C4-2B (cell line): ENCODE results near the gene RNF130.

Source experiments
- H3K27ac ChIP-seq: fragments of 450-650 bp; 2 replicates; pipeline ENCODE4 v1.5.1; 2017
- CTCF ChIP-seq: fragments of 450-650 bp; conservative IDR thresholded peaks from 2 replicates; pipeline ENCODE4 v1.5.1; 2017; ENCODE audit warnings: mild to moderate bottlenecking
- ZFX ChIP-seq: fragments of 450-650 bp; IDR thresholded peaks from 2 replicates; pipeline ENCODE4 v1.6.1; 2017

RNF130 gene

DNA sequence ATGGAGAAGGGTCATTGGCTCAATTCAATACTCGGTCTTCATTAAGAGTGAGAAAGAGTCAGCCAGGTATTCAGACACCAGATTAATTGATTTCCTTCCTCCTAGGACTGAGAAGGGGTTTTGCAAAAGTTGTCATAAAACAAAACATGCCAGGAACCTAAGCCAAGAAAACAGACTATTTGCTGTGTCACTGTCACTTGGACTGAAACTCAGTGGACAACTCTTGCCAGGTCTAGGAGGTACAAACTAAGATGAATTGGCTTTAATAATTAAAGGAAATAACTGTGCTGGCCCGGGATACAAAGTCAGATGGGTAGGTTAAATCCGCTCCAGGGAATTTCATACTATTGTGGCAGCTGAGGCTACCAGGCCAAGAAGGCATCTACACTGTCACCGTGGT lies 92.8 kb downstream of the RNF130 start:
- no peak for TF ChIP-seq CTCF

DNA sequence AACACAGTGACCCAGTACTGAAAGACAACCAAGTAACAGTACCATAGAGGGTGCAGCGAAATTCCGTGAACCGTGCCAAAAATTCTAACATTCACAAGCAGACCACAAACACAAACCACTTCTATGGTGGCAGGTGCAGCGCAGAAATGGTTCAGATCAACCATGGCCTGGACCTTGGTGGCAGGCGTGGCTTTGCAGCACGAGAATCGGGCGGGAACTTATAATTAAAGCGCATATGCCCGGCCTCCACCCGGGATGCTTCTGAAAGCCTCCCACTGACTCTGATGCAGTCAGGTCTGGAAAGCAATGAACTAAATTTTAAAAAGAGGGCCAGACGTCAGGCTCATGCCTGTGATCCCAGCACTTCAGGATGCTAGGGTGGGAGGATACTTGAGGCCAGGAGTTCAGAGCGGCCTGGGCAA lies 95.8 kb downstream of the RNF130 start:
- TF ChIP-seq ZFX (no peak), CTCF (no peak)

More for the DNA sequence above, 92.8 kb downstream of the RNF130 start:
- H3K27ac ChIP-seq, result peak overlapping the region; percentile 43; the same call in 1 of the 2 replicates

DNA sequence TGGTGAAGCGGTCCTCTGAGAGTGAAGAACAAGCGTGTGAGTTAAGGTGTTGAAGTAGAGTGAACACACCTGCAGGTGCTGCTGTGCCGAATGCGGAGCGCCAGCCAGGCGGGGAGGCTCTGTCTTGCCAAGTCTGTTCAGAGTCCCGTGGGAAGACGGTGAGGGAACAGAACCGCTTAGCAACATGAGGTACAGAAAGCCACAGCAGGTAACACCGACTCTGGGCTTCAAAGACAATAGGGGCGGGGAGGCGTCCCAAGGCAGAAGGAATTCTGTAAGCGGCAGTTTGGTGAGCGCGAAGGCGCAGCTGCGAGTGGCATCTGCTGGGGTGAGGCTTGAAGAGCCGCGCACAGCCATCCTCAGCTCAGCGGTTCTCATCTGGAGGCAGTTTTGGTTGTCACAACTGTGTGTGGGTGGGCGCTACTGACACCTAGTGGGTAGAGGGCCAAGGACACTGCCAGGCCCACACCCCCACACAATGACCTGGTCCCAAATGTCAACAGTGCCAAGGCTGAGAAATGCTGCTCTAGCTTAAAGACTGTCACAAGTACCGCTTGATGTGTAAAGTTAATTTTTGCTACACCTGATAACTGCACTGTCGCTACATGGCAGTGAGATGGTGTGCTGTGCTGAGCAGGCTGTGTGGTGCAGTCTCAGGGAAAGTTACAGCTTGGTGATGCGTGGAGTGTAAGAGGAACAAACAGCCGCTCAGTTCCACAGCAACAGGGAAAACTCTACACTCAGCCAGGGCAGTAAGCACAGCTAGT lies 96.4 kb downstream of the RNF130 start:
- H3K27ac ChIP-seq, result no peak overlapping the region
- TF ChIP-seq ZFX (no peak), CTCF (peak; percentile 60)

More for the DNA sequence above, 95.8 kb downstream of the RNF130 start:
- no peak overlapping the region for H3K27ac ChIP-seq

DNA sequence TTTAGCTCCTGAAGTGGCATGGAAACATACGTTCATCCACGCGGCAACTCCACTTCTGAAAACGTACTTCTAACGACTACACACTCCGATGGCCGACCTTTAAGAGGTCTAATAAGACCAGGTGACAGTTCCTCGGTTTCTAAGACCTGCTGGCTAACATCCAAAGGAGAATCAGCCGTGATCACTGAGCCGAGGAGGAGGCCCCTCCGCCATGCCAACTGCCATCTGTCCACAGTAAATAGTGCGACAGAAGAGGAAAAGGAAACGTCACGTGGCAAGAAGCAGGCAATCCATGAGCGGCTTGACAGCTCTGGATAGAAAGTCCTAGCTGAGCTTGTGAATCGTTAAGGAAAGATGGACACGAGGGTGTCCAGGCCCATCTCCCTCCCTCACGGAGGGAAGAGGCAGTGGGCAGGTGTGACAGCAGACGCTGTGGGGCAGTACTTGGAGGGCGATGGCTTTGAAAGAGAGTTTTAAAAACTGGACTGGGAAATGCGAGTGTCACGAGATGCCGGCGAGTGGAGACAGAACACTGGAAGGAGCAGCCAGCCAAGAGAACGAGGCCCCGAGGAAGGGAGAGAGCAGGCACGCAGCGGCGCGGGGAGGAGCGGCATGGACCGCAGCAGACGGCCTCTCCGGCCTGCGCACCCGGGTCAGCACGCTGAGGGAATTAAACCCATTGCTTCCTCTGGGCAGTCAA lies 97.2 kb downstream of the RNF130 start:
- H3K27ac ChIP-seq, result no peak overlapping the region
- TF ChIP-seq ZFX, result no peak
- no peak for TF ChIP-seq CTCF

- no peak overlapping the region for H3K27ac ChIP-seq
These were observed 98.2 kb downstream of the RNF130 start for GRCh38 chr5:179973391-179973790.

DNA sequence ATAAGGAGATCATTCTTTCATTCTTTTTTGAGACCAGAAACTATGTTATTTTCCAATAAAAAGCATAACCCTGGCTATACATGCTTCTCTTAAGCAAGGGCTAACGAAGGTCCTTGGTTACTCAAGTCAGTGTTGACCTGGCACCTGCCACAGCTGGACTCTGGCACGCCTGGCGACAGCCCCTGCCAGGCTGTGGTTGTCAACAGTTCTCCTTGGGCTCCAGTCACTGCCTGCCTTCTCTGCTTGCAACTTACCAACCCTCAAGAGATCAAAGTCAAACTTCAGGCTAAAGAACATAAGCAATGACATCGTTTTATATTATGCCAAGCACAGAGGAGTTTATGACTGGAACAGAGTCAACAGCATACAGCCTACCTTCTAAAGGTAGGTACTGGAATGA lies 102.4 kb downstream of the RNF130 start:
- no peak overlapping the region for H3K27ac ChIP-seq

More at GRCh38 chr5:179973391-179973790, 98.2 kb downstream of the RNF130 start:
- TF ChIP-seq ZFX (no peak), CTCF (no peak)

More for the DNA sequence above, 102.4 kb downstream of the RNF130 start:
- no peak for TF ChIP-seq CTCF
- no peak for TF ChIP-seq ZFX
